ENCODE data around the gene AURKA.
"Not testable (repeated sequence)": the region's sequence is repeated elsewhere in the genome, so short reads cannot be mapped to it uniquely, and the experiment has no call there.

- not testable (repeated sequence) for TF ChIP-seq CTCF (conservative IDR thresholded peaks at IDR 0.05); ZFX (IDR thresholded peaks at IDR 0.05)
Observed at GRCh38 chr20:56405356-56405755, 13.3 kb upstream of the AURKA start.
